OCI-LY7 (cell line): Measurements from ENCODE around the gene RGS19. TPM values are rescaled to one million over a fixed set of nuclear protein-coding genes. Genes with fewer than 3 reads are reported as not detected.

Experiments used
- BruUV-seq: library from RNA; stranded (reverse); fragments of 400-500 nt; replicated peaks from 2 replicates; lab custom pipeline; 2021; lab: Mats Ljungman, UMichigan
- CTCF ChIA-PET: fragments of 300-600 bp; sonication (Branson Sonifier 250); formaldehyde crosslinking; loops from one replicate; lab custom pipeline; 2022; ENCODE audit warnings: antibody characterized with exemption; ENCODE audit not compliant: unreplicated experiment; lab: Charles Lee
- POLR2A ChIA-PET: fragments of 300-600 bp; sonication (Branson Sonifier 250); formaldehyde crosslinking; loops from one replicate; lab custom pipeline; 2022; ENCODE audit warnings: antibody characterized with exemption; lab: Charles Lee
- DNase-seq: peaks from one replicate; pipeline ENCODE4 v3.0.0-alpha.2; 2015; ENCODE audit warnings: low spot score
- H2AFZ ChIP-seq: fragments of 200-600 bp; sonication (generic), shearing (Covaris generic); 2 replicates; pipeline ENCODE4 v1.6.1; 2014; ENCODE audit warnings: mild to moderate bottlenecking, antibody characterized with exemption, low read length, moderate library complexity
- H3K27ac ChIP-seq: fragments of 200-600 bp; sonication (generic); 2 replicates; pipeline ENCODE4 v1.5.1; 2014; ENCODE audit warnings: mixed run types, low read depth, mild to moderate bottlenecking, moderate library complexity, low read length, inconsistent platforms; ENCODE audit not compliant: poor library complexity, severe bottlenecking
- H3K36me3 ChIP-seq: fragments of 200-600 bp; sonication (generic); 2 replicates; pipeline ENCODE4 v1.6.1; 2014; ENCODE audit warnings: mild to moderate bottlenecking, antibody characterized with exemption, low read length, moderate library complexity, mixed read lengths; ENCODE audit not compliant: insufficient read depth
- H3K4me1 ChIP-seq: fragments of 200-600 bp; sonication (generic); 2 replicates; pipeline ENCODE4 v1.5.1; 2014; ENCODE audit warnings: mild to moderate bottlenecking, low read length; ENCODE audit not compliant: insufficient read depth, poor library complexity, severe bottlenecking
- H3K4me2 ChIP-seq: fragments of 200-600 bp; sonication (generic); 2 replicates; pipeline ENCODE4 v1.6.1; 2014; ENCODE audit warnings: mild to moderate bottlenecking, low read length
- H3K4me3 ChIP-seq: fragments of 200-600 bp; sonication (generic); 2 replicates; pipeline ENCODE4 v1.5.1; 2014; ENCODE audit warnings: mild to moderate bottlenecking, low read depth, low read length; ENCODE audit not compliant: poor library complexity, severe bottlenecking
- H3K79me2 ChIP-seq: fragments of 200-600 bp; sonication (generic); 2 replicates; pipeline ENCODE4 v1.6.1; 2016; ENCODE audit warnings: low read depth, mild to moderate bottlenecking, low read length, moderate library complexity, mixed read lengths; ENCODE audit not compliant: insufficient read depth
- H3K9me2 ChIP-seq: fragments of 200-600 bp; sonication (generic); 2 replicates; pipeline ENCODE4 v1.6.1; 2016; ENCODE audit warnings: mild to moderate bottlenecking, low read length, mixed read lengths; ENCODE audit not compliant: insufficient read depth
- H3K9me3 ChIP-seq: fragments of 200-600 bp; sonication (generic); 2 replicates; pipeline ENCODE4 v1.6.1; 2014; ENCODE audit warnings: mild to moderate bottlenecking, mixed run types, low read length, mixed read lengths
- H4K20me1 ChIP-seq: fragments of 200-600 bp; sonication (generic); 2 replicates; pipeline ENCODE4 v1.6.1; 2014; ENCODE audit warnings: mild to moderate bottlenecking, antibody characterized with exemption, low read length, moderate library complexity, mixed read lengths; ENCODE audit not compliant: insufficient read depth
- CTCF ChIP-seq: fragments of 200-600 bp; sonication (generic); conservative IDR thresholded peaks from 2 replicates; pipeline ENCODE4 v1.5.1; 2014; ENCODE audit warnings: mild to moderate bottlenecking, antibody characterized with exemption, low read length, moderate library complexity, mixed read lengths
- EZH2phosphoT487 ChIP-seq: fragments of 200-600 bp; sonication (generic); IDR thresholded peaks from 2 replicates; pipeline ENCODE4 v1.6.1; 2018; ENCODE audit warnings: low read depth, borderline replicate concordance, mild to moderate bottlenecking, mixed run types, antibody characterized with exemption, low read length, moderate library complexity, mixed read lengths
- intact Hi-C: fragments of 100-400 bp; cut with micrococcal nuclease; formaldehyde crosslinking; loops from one replicate; pipeline ENCODE4 v1.10.0; 2022; ENCODE audit not compliant: unreplicated experiment
- total RNA-seq, 2 experiments: library from RNA; depleted of rRNA in 1 of 2; stranded (reverse); fragments of >200 nt in 1 of 2; shearing (Covaris generic) in 1 of 2; gene quantifications; 2 replicates each; pipeline ENCODE4 v1.2.3, GENCODE V29; 2014 to 2022

Gene RGS19
- total RNA-seq, 2 experiments from 2014 or later: 69.4 to 106 TPM

- H3K27ac ChIP-seq: no peak overlapping the region
- no peaks in the 10 kb centered on the region for H3K9me2 ChIP-seq
- no peak overlapping the region for H3K4me3 ChIP-seq
- TF ChIP-seq CTCF: no peak
- TF ChIP-seq EZH2phosphoT487: no peak
- intact Hi-C loops: no loop called here
- ChIA-PET CTCF (no interaction called here), POLR2A (interaction anchor here (1.1 kb wide), 1 partner anchor 60 kb away, joined by 3 read pairs; no protein-coding TSS in a partner anchor)
- no peak for DNase-seq
- no TSS peak for BruUV-seq
- no peaks in the 10 kb centered on the region for H4K20me1 ChIP-seq
- H3K4me1 ChIP-seq: peaks cover 45% of the 10 kb centered on the region
- H2AFZ ChIP-seq: no peak overlapping the region
- no peak overlapping the region for H3K4me2 ChIP-seq
- no peaks in the 10 kb centered on the region for H3K79me2 ChIP-seq
- H3K9me3 ChIP-seq: no peaks in the 10 kb centered on the region
- no peaks in the 10 kb centered on the region for H3K36me3 ChIP-seq
Measured at GRCh38 chr20:64040231-64041039, 38.9 kb downstream of the RGS19 start.

GRCh38 chr20:64039293-64040160, 39.8 kb downstream of the RGS19 start:
- Histone ChIP-seq H3K9me3 (no peaks in the 10 kb centered on the region), H4K20me1 (no peaks in the 10 kb centered on the region), H3K79me2 (no peaks in the 10 kb centered on the region), H3K4me3 (peak overlapping the region; percentile 63), H3K4me2 (peak overlapping the region; percentile 86), H2AFZ (peak overlapping the region; percentile 52; the same call in 1 of the 2 replicates), H3K27ac (no peak overlapping the region), H3K9me2 (no peaks in the 10 kb centered on the region), H3K4me1 (peaks cover 45% of the 10 kb centered on the region), H3K36me3 (peaks cover 4% of the 10 kb centered on the region; the same call in 1 of the 2 replicates)
- DNase-seq: no peak
- TF ChIP-seq EZH2phosphoT487 (no peak), CTCF (no peak)
- POLR2A ChIA-PET: interaction anchor here (1.1 kb wide), 1 partner anchor 59 kb away, joined by 3 read pairs; no protein-coding TSS in a partner anchor
- BruUV-seq: no TSS peak
- intact Hi-C loops: loop anchor here (1.0 kb wide), 1 partner anchor 83 kb away; no protein-coding TSS in a partner anchor
- CTCF ChIA-PET: no interaction called here
